ENCODE measurements around the gene WDFY4. TPM values are rescaled to one million over a fixed set of nuclear protein-coding genes. Genes with fewer than 3 reads are reported as not detected.

WDFY4 gene
- total and polyA plus RNA-seq, 2 donors (not counting 3 experiments of a cell fraction or from before 2014, with no cell fraction given): 10.1 to 10.2 TPM

- no peak overlapping the region for H2AFZ ChIP-seq (ENCODE audit: low read depth, low read length)
- POLR2A ChIA-PET: no interaction called here
- no TSS peak for BruUV-seq (replicated peaks)
- H3K79me2 ChIP-seq (ENCODE audit: control insufficient read depth, insufficient read depth, low read length): no peaks in the 10 kb centered on the region
- DNase-seq (ENCODE audit: low read depth, low spot score): no peak
- no peaks in the 10 kb centered on the region for H3K4me1 ChIP-seq (ENCODE audit: control insufficient read depth, extremely low read depth, insufficient read depth, low read length)
- no peaks in the 10 kb centered on the region for H4K20me1 ChIP-seq (replicated peaks; ENCODE audit: control insufficient read depth, extremely low read depth, insufficient read depth, low read length)
- H3K9ac ChIP-seq (replicated peaks; ENCODE audit: extremely low read depth, insufficient read depth, low read length): no peak overlapping the region
- FAIRE-seq: no peak
- peaks cover 0 to 2% of the 10 kb centered on the region in 2 experiments for H3K27me3 ChIP-seq (ENCODE audit: control insufficient read depth in 2 of 2, insufficient read depth in 2 of 2, low read length in 2 of 2)
- no peak for TF ChIP-seq POLR2A (IDR thresholded peaks at IDR 0.05; ENCODE audit: low read depth, low read length)
- no peak for TF ChIP-seq POLR2AphosphoS5 (IDR thresholded peaks at IDR 0.05; ENCODE audit: insufficient read depth, low read depth, low read length)
- TF ChIP-seq MYC (IDR thresholded peaks at IDR 0.05; ENCODE audit: low read depth, low read length): no peak
- no peak for TF ChIP-seq MAX (IDR thresholded peaks at IDR 0.05; ENCODE audit: insufficient read depth, insufficient read length)
- TF ChIP-seq GATA2 (IDR thresholded peaks at IDR 0.05; ENCODE audit: insufficient read depth, insufficient read length, low read depth, low read length): no peak
- TF ChIP-seq JUN (IDR thresholded peaks at IDR 0.05; ENCODE audit: borderline replicate concordance, insufficient read depth, insufficient read length, low read depth): no peak
- TF ChIP-seq CTCF (IDR thresholded peaks at IDR 0.05; ENCODE audit: extremely low read depth in 1 of 2, insufficient read depth in 1 of 2, low read depth in 1 of 2, low read length in 2 of 2): no peak
- no peak for TF ChIP-seq EZH2 (IDR thresholded peaks at IDR 0.05; ENCODE audit: borderline replicate concordance, low read depth, low read length, severe bottlenecking)
- TF ChIP-seq FOS (IDR thresholded peaks at IDR 0.05; ENCODE audit: borderline replicate concordance, insufficient read depth, low read length): no peak
- intact Hi-C loops (cut with micrococcal nuclease) (no loop called here), dilution Hi-C loops (cut with MboI; ENCODE audit: extremely low pct_ligation_motif_present, low sequenced_read_pairs) (no loop called here)
- no peaks in the 10 kb centered on the region for H3K9me3 ChIP-seq (replicated peaks; ENCODE audit: control insufficient read depth, insufficient read depth, low read length)
- H3K27ac ChIP-seq (ENCODE audit: insufficient read depth, low read depth, low read length): no peak overlapping the region
- CTCF ChIA-PET: no interaction called here
- H3K4me3 ChIP-seq (replicated peaks in 1 of 3; ENCODE audit: insufficient read depth in 1 of 3, low read depth in 1 of 3, low read length in 3 of 3): no peak overlapping the region
- no peaks in the 10 kb centered on the region for H3K9me1 ChIP-seq (replicated peaks; ENCODE audit: control insufficient read depth, extremely low read depth, insufficient read depth, low read length)
- no peaks in the 10 kb centered on the region for H3K36me3 ChIP-seq (ENCODE audit: control insufficient read depth in 2 of 2, extremely low read depth in 1 of 2, insufficient read depth in 2 of 2, low read length in 2 of 2)
- H3K4me2 ChIP-seq (ENCODE audit: insufficient read depth, low read length): no peak overlapping the region
These were observed 65.3 kb downstream of the WDFY4 start for GRCh38 chr10:48750019-48750418.
